Mucosa of rectum (tissue), 2 donors: Measurements from ENCODE around the gene IQSEC3.
A peak's percentile ranks its signal among the peaks of the same experiment; 100 is the strongest.
"Not testable (repeated sequence)": the region's sequence is repeated elsewhere in the genome, so short reads cannot be mapped to it uniquely, and the experiment has no call there.

Experiments used
- H3K27ac ChIP-seq, 2 donors: one replicate each; pipeline ENCODE4 v1.7.0; 2013; ENCODE audit warnings: inconsistent platforms in 2 of 2, low read depth in 2 of 2, low read length in 2 of 2
- H3K27me3 ChIP-seq, 2 donors: one replicate each; pipeline ENCODE4 v1.7.0; 2013; ENCODE audit warnings: low read length in 2 of 2; ENCODE audit not compliant: control insufficient read depth in 2 of 2, insufficient read depth in 2 of 2
- H3K36me3 ChIP-seq, 2 donors: one replicate each; pipeline ENCODE4 v1.7.0; 2013; ENCODE audit warnings: low read length in 2 of 2; ENCODE audit not compliant: control insufficient read depth in 2 of 2, insufficient read depth in 2 of 2
- H3K4me1 ChIP-seq, 2 donors: one replicate each; pipeline ENCODE4 v1.7.0; 2013; ENCODE audit warnings: low read length in 2 of 2, mild to moderate bottlenecking in 1 of 2; ENCODE audit not compliant: control insufficient read depth in 2 of 2, insufficient read depth in 2 of 2
- H3K4me3 ChIP-seq, 2 donors: one replicate each; pipeline ENCODE4 v1.7.0; 2013; ENCODE audit warnings: low read length in 2 of 2
- H3K9ac ChIP-seq, 2 donors: one replicate each; pipeline ENCODE4 v1.7.0; 2013; ENCODE audit warnings: low read length in 2 of 2, low read depth in 1 of 2, mild to moderate bottlenecking in 1 of 2
- H3K9me3 ChIP-seq, 2 donors: one replicate each; pipeline ENCODE4 v1.7.0; 2013; ENCODE audit warnings: low read length in 2 of 2; ENCODE audit not compliant: control insufficient read depth in 2 of 2
- donor health status: healthy.
- donor health status: Normal muscosa, but diverticular disease.

The IQSEC3 gene

DNA sequence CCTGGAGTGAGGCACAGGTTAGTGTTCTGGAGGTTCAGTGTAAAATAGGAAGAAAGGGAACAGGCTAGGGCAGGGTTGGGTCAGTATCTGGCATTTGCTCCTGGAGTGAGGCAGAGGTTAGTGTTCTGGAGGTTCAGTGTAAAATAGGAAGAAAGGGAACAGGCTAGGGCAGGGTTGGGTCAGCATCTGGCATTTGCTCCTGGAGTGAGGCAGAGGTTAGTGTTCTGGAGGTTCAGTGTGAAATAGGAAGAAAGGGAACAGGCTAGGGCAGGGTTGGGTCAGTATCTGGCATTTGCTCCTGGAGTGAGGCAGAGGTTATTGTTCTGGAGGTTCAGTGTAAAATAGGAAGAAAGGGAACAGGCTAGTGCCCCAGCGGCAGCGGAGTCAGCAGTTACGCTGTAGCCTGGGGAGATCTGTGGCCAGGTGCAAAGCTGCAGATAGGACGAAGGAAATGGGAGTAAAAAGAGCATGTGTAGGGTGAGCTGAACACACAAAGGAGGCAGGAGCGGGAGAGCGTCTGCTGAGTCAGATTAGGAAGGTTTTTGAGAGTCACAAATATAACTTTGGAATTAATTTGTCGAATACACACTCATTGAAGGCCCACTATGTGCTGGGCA is 67.2 kb downstream of the IQSEC3 start:
- H3K4me1 ChIP-seq, H3K4me3 ChIP-seq, H3K27ac ChIP-seq, H3K27me3 ChIP-seq, H3K9me3 ChIP-seq, H3K9ac ChIP-seq, H3K36me3 ChIP-seq: not testable (repeated sequence)

- Histone ChIP-seq H3K4me1 (no peaks in the 10 kb centered on the region), H3K27me3 (peaks cover 3 to 5% of the 10 kb centered on the region in 2 donors), H3K36me3 (no peaks in the 10 kb centered on the region), H3K9me3 (no peaks in the 10 kb centered on the region), H3K4me3 (no peak overlapping the region), H3K27ac (no peak overlapping the region), H3K9ac (no peak overlapping the region)
Observed at GRCh38 chr12:135138-135537, 68.6 kb downstream of the IQSEC3 start.

DNA sequence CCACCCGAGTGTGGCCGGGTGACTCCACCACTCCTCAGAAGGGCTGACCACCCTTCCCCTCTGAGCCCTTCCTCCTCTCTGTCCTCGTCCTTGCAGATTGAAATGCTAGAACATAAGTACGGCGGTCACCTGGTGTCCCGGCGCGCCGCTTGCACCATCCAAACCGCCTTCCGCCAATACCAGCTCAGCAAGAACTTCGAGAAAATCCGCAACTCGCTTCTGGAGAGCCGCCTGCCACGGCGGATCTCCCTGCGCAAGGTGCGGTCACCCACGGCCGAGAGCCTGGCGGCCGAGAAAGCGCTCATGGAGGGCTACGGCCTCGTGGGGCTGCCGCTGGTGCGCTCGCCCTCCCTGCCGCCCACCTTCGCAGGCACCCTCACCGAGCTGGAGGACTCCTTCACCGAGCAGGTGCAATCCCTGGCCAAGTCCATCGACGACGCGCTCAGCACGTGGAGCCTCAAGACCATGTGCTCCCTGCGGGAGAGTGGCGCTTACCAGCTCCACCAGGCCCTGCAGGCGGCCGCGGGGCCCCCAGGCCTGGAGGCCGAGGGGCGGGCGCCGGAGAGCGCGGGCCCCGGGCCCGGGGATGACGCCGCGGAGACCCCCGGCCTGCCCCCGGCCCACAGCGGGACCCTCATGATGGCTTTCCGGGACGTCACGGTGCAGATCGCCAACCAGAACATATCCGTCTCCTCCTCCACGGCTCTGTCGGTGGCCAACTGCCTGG is 71.8 kb downstream of the IQSEC3 start:
- Histone ChIP-seq H3K27ac (no peak overlapping the region), H3K27me3 (peaks cover 3 to 5% of the 10 kb centered on the region in 2 donors), H3K9ac (no peak overlapping the region), H3K9me3 (no peaks in the 10 kb centered on the region), H3K4me1 (peaks cover 0 to 3% of the 10 kb centered on the region in 2 donors), H3K36me3 (no peaks in the 10 kb centered on the region), H3K4me3 (no peak overlapping the region)

DNA sequence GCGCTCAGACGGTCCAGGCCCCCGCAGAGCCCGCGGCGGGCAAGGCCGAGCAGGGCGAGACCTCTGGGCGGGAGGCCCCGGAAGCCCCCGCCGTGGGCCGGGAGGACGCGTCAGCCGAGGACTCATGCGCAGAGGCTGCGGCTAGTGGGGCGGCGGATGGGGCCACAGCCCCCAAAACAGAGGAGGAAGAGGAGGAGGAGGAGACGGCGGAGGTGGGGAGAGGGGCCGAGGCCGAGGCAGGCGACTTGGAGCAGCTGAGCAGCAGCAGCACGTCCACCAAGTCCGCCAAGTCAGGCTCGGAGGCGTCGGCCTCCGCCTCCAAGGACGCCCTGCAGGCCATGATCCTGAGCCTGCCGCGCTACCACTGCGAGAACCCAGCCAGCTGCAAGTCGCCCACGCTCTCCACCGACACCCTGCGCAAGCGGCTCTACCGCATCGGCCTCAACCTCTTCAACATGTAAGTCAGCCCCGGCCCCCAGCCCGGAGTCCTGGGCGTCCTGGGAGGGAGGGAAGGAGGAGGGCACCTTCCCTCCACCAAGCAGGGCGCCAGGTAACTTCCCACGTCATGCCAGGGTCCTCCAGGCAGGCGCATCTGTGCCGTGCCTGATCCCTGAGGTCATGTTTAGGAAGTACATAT is 72.4 kb downstream of the IQSEC3 start:
- no peaks in the 10 kb centered on the region for H3K36me3 ChIP-seq
- no peak overlapping the region for H3K27ac ChIP-seq
- H3K4me1 ChIP-seq: peaks cover 4 to 9% of the 10 kb centered on the region in 2 donors
- H3K9ac ChIP-seq: no peak overlapping the region
- no peaks in the 10 kb centered on the region for H3K9me3 ChIP-seq
- peaks cover 3 to 5% of the 10 kb centered on the region in 2 donors for H3K27me3 ChIP-seq
- peak overlapping the region in 1 of 2 donors; percentile 26 for H3K4me3 ChIP-seq

GRCh38 chr12:139585-139984 is 73.0 kb downstream of the IQSEC3 start:
- Histone ChIP-seq H3K27ac (no peak overlapping the region), H3K4me1 (peaks cover 9 to 14% of the 10 kb centered on the region in 2 donors), H3K36me3 (no peaks in the 10 kb centered on the region), H3K9me3 (no peaks in the 10 kb centered on the region), H3K27me3 (peaks cover 3 to 5% of the 10 kb centered on the region in 2 donors), H3K9ac (no peak overlapping the region), H3K4me3 (peak overlapping the region in 1 of 2 donors; percentile 26)

GRCh38 chr12:140162-140561 is 73.6 kb downstream of the IQSEC3 start:
- Histone ChIP-seq H3K27ac (no peak overlapping the region), H3K9ac (no peak overlapping the region), H3K27me3 (peaks cover 3 to 5% of the 10 kb centered on the region in 2 donors), H3K4me3 (no peak overlapping the region), H3K9me3 (no peaks in the 10 kb centered on the region), H3K36me3 (no peaks in the 10 kb centered on the region), H3K4me1 (peaks cover 13 to 19% of the 10 kb centered on the region in 2 donors)

GRCh38 chr12:143964-144649 is 77.5 kb downstream of the IQSEC3 start:
- Histone ChIP-seq H3K4me1 (peaks cover 13 to 19% of the 10 kb centered on the region in 2 donors), H3K27ac (peak overlapping the region; percentile 58 to 85), H3K36me3 (no peaks in the 10 kb centered on the region), H3K27me3 (peaks cover 3 to 5% of the 10 kb centered on the region in 2 donors), H3K4me3 (peak overlapping the region; percentile 20 to 53), H3K9ac (peak overlapping the region in 1 of 2 donors; percentile 18), H3K9me3 (no peaks in the 10 kb centered on the region)

DNA sequence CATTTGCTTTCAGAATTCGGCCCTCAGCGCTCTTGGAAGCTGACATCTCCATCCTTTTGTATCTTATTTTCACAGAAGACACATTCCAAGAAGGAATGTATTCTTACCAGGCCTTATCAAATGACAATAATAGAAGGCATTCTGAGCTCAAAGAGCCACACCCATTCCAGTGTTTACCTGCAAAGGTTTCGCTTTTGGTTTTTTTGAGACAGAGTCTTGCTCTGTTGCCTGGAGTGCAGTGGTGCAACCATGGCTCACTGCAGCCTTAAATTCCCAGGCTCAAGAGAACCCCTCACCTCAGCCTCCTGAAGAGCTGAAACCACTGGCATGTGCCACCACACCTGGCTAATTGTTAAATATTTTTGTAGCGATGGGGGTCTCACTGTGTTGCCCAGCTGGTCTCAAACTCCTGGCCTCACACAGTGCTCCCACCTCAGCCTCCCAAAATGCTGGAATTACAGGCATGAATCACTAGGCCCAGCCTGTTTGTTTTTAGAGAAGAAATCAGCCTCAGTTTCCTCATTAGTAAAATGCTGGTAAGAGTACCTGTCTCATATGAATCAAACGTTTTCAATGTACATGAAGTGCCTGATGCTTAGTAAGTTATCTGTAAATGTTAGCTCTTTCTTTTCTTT is 78.2 kb downstream of the IQSEC3 start:
- peaks cover 13 to 19% of the 10 kb centered on the region in 2 donors for H3K4me1 ChIP-seq

GRCh38 chr12:145369-145960 is 78.9 kb downstream of the IQSEC3 start:
- Histone ChIP-seq H3K9me3 (no peaks in the 10 kb centered on the region), H3K27ac (no peak overlapping the region), H3K27me3 (no peaks in the 10 kb centered on the region), H3K4me1 (peaks cover 13 to 19% of the 10 kb centered on the region in 2 donors), H3K36me3 (no peaks in the 10 kb centered on the region), H3K4me3 (no peak overlapping the region), H3K9ac (no peak overlapping the region)

More for the DNA sequence above, 78.2 kb downstream of the IQSEC3 start:
- H3K9me3 ChIP-seq: no peaks in the 10 kb centered on the region
- peak overlapping the region in 1 of 2 donors; percentile 18 for H3K9ac ChIP-seq
- H3K27me3 ChIP-seq: peaks cover 2 to 3% of the 10 kb centered on the region in 2 donors
- peak overlapping the region; percentile 20 to 53 for H3K4me3 ChIP-seq
- no peaks in the 10 kb centered on the region for H3K36me3 ChIP-seq
- peak overlapping the region; percentile 58 to 85 for H3K27ac ChIP-seq
